NCI-H2107 treated with DMSO at 0.1 percent for 48 hours (cell line): ENCODE measurements around the gene CPPED1.
"Not testable (repeated sequence)": the region's sequence is repeated elsewhere in the genome, so short reads cannot be mapped to it uniquely, and the experiment has no call there.

Source experiments
- DNase-seq: peaks from one replicate; lab custom pipeline; 2025; ENCODE audit not compliant: unreplicated experiment; lab: John Stamatoyannopoulos, UW

Gene CPPED1

DNA sequence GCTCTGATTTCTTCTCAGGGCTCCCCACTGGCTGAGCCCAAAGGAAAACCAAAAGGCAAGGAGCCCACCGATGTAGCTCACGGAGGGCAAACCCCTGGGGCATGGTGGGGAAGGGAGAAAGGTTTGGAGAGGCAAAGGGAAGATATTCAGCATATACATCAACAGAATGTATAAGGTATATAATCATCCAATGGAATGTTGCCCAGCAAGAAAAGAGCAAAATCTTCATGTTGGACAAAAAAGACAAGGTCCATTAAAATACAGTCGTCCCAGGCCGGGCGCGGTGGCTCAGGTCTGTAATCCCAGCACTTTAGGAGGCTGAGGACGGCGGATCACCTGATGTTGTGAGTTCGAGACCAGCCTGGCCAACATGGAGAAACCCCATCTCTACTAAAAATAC, 1.6 kb downstream of the CPPED1 start:
- DNase-seq, result no peak

DNA sequence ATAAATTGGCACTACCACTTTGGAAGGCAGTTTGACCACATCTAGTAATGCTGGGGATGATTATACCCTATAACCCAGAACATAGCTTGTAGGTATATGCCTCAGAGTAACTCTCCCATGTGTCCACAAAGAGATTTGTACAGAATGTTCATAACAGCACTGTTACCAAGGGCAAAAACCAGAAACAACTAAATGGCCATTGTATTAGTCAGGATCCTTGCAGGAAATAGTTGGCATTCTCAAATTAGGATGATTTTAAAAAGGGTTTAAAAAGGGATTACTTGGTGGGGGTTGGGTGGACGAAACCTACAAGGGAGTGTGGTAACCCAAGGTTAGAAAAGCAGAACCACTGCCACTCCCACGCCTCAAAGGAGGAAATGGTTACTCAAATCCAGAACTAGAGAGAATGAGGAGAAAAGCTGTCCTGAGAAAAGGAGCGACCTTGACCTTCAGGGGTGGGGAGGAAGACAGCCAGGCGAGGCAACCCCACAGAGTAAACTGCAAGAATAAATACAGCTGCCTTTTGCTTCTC, 2.1 kb downstream of the CPPED1 start:
- DNase-seq, result no peak

GRCh38 chr16:12800817-12801216, 2.9 kb downstream of the CPPED1 start:
- DNase-seq, result no peak

DNA sequence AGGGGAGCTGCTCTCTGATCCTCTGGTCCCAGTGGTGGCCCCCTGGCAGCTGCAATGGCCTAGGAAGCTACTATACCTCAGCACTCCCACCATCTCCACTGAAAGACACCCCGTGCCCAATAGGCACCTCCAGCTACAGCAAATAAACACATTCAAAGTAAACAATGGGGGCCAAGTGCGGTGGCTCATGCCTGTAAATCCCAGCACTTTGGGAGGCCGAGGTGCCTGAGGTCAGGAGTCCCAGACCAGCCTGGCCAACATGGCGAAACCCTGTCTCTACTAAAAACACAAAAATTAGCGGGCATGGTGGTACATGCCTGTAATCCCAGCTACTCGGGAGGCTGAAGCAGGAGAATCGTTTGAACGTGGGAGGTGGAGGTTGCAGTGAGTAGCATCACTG, 3.7 kb downstream of the CPPED1 start:
- DNase-seq, result not testable (repeated sequence)

GRCh38 chr16:12798846-12799245, 4.8 kb downstream of the CPPED1 start:
- DNase-seq, result no peak

DNA sequence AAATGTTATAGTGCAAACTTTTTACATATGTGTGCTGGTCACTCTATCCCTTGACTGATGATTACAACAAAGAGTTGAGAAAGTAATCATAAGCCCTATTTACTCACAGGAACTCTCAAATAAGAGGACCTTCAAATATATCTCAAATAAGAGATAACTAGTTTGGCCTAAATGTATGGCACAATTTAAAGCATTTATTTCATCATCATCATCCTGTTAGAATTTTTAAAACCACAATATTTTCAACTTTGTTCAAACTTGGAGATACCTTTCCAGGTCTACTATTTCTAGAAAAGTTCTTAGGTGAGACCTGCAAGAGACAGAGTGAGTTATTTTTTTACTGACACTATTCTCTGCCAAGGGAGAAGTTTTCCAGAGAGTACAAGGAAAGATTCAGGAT, 5.5 kb downstream of the CPPED1 start:
- DNase-seq, result no peak

- DNase-seq, result no peak
Observed at GRCh38 chr16:12796498-12796897, 7.2 kb downstream of the CPPED1 start.

DNA sequence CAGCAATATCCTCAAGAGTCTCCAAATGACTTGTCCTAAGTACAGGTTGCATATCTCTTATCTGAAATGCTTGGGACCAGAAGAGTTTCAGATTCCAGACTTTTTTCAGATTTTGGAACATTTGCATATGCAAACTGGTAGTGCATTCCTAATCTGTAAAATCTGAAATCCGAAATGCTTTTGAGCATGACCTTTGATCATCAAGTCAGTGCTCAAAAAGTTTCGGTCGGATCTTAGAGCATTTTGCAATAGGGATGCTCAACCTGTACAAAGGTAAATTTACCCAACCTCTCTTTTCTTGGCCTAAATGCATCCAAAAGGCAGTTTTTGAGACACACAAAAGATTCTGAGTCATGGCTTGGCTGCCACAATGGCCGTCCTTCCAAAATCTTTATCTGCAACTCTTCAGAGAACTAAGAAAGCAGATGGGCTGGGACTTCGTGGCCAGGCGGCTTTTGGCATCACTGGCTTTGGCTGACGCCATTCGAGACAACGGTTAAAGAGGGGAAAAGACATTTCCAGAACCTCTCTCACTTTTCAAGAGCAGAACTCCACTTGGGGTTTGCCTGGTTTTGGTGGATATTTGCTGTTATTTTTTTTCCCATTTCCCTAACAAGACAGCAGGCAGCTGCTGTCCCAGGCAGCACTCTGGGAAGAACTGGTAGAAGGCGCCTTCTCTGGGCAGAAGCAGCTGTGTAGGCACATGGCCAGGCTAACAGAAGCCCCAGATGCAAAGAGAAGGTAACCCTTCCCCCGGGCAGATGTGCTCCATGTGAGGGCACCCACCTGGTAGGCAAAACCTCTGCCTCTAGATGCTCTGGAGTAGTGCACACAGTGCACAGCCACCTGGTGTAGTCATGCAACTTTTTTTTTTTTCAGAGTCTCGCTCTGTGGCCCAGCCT, 8.9 kb downstream of the CPPED1 start:
- no peak for DNase-seq

DNA sequence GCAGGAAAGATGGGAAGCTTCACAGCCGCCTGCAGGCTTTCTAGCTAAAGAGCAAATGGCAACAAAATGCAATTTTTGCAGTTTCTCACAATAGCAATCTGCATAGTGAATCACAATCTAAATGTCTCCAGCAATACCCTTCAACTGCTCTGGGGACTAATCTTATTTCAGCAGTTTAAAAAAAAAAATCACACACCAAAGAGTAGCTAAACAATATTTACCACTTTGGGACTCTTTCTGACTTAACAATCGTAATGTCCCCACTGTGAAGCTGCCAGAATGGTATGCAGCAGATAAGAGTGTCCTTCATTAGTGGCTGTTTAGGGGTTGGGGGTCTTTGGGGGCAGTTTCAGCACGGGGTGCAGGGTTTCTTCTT, 9.8 kb downstream of the CPPED1 start:
- no peak for DNase-seq

DNA sequence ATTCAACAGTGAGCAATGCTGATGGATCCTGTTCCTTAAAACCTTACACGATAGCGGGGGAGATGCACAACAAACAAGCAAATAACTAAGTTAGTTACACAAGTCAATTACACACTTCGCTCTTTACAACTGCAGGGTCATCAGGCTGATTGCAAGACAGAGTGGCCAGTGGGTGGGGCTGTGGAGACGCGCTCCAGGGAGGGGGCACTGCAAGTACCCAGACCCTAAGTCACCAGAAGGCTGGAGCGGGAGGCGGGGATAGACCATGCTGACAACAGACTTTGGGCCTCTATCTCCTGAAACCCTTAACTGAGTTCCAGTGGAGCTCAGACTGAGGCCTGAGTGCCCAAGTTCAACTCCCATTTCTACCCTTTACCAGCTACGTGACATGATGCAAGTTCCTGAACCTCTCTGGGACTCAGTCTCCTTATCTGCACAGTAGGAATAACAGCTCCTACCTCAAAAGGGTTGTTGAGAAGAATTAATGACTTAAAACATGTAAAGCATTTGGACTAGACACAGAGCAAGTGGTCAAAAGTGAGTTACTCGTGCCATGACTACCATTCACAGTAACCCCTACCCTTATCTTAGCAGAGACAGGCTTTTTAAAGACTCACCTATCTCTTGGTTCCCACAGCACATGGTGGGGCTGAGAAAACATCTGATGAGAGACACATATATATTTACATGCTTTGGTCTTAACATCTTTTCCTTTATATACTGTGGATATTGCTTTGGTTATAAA, 10.4 kb downstream of the CPPED1 start:
- no peak for DNase-seq

GRCh38 chr16:12792528-12792927, 11.2 kb downstream of the CPPED1 start:
- not testable (repeated sequence) for DNase-seq

GRCh38 chr16:12791340-12791739, 12.3 kb downstream of the CPPED1 start:
- no peak for DNase-seq

DNA sequence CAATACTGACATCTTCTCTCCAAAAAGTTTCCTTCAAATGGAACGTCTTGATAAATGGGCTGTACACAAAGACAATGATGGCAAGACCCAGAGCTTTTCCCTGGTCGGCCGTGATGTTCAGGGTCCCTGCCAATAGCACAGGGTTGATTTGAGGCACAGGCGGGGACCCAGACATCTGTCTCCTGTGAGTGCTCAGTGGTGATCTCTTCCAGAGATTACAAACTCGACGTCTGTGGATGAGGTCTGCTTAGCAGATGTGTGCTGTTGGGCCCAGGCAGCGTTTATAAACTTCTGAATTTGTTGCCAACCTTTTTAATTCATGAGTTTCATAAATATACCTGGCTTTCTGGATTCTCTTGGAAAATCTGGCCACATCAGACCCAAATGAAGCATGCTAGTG, 14.9 kb downstream of the CPPED1 start:
- DNase-seq, result no peak

DNA sequence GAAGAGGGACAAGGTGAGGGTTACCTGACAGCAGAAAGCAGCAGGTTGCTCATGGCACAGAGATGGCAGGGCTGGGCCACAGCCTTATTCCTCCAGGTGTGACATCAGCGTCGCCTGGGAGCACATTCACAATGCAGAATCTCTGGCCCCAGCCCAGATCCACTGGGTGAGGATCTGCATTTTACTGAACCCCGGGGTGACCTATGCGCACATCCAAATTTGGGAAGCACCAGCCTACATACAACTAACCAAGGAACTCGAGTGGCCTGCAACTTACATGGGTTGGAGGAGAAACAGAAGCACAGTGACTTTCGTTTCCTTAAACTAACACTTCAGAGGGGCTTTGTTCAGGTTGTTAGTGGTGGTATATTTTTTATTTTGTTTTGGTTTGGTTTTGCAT, 17.6 kb downstream of the CPPED1 start:
- no peak for DNase-seq

GRCh38 chr16:12784076-12784475, 19.6 kb downstream of the CPPED1 start:
- DNase-seq, result no peak

DNA sequence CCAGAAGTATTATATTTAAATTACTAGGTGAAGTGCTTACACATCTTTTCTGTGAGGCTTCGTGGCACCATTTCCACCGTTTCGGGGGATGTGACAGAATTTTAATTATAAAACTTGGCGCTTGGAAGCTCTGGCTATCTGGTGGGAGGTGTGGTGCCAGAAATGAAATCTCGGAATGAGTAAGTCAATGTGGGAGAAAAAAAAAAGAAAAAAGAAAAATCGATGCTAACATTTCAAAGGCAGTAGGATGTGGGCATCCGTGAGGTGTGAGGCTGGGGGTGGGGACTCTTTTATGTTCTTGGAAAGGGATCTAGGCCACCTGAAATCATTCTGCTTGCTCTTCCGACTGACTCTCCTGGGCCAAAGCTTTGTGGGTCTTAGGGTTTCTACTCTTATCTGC, 21.9 kb downstream of the CPPED1 start:
- no peak for DNase-seq

DNA sequence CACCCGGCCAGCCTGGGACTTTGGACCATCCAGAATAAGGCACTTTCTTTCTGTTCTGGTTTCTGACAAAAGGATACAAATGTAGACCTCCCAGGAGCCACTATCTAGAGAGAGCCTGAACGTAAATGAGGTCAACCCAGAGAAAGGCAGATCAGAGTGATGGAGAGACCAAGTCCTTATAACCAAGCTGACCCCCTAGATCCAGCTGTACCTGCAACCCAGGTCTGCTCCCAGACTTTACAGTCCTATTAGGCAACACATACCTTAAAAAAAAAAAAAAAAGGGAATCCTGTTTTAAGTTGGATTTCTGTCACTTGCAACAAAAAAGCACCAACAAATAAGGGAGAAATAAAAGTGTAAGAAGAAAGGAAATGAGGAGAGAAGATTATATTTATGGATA, 23.2 kb downstream of the CPPED1 start:
- DNase-seq, result no peak

- DNase-seq, result no peak
Observed at GRCh38 chr16:12778726-12779125, 25.0 kb downstream of the CPPED1 start.

DNA sequence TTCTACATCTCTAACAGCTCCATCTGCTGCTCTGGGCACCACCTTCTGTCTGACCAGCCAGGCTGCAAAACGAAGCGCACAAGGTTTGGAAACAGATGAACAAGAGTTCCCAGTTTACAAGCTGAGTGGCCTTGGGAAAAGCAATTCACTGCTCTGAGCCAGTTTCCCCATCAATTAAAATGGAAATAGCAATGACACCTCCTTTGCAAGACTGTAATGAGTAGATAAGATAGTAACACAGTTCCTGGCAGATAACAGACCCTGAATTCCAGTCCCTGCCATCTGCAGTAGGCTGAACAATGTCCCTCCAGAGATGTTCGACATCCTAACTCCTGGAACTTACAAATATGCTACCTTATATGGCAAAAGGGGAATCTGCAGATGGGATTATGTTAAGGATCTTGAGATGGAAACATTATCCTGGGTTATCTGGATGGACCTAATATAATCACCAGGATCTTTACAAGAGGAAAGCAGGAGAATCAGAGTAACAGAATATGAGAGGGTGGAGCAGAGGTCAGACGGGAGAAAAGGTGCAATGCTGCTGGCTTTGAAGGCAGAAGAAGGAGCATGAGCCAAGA, 27.9 kb downstream of the CPPED1 start:
- DNase-seq, result no peak

- no peak for DNase-seq
Observed at GRCh38 chr16:12773221-12773620, 30.5 kb downstream of the CPPED1 start.

GRCh38 chr16:12771341-12771798, 32.3 kb downstream of the CPPED1 start:
- DNase-seq, result no peak

DNA sequence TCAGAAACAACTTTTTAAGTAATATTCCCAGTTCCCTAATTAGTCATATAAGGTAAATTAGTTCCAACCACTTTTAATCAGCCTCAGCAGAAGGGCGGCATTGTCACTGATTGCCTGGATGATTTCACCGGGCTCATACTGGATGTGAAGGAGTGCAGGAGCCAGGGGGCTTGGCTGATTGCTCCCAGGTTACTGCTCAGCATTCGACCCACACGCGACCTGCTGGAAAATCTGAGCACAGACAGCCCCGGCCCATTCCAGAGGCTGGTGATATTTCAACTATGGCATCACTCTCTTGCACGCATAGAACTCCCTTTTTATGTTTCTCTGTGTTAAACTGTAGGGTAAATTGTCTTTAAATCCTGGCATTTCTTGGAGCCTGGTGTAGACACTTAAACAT, 34.2 kb downstream of the CPPED1 start:
- no peak for DNase-seq
